Globus pallidus (tissue), 1 donor: ENCODE results near the gene SLC2A13.
"Not testable (repeated sequence)": the region's sequence is repeated elsewhere in the genome, so short reads cannot be mapped to it uniquely, and the experiment has no call there.

ENCODE experiments used
- DNase-seq: peaks from one replicate; pipeline ENCODE4 v3.0.0-alpha.2; 2015; ENCODE audit warnings: low spot score

Gene SLC2A13

DNA sequence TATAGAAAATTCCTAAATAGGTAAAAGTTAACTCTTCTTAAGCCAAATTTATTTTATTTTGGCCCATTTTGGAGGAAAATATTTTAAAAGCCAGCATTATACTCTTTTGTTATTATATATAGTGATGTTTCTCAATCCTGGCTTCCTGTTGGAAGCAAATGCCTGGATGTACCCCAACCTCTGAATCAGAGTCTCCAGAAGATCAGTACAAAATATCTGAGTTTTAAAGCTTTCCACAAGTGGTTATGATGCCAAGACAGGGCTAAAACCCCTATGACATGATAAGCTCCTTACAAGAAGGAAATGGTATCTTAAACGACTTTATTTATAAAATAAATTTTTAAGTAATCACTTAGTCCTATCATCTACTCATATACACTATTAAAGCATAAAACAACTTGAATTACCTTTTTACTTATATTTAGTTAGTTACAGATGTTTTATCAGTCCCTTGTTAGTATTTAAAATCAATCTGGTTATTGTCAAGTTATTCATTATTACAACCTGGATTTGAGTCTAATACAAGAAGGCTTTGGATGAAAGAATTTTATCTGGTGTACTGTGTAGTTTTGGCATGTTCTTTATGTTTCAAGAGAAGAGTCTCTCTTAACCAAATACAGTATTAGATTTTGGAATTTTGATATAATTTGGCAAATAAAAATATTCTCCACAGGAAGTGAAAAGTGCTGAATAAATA is 238.1 kb downstream of the SLC2A13 start:
- no peak for DNase-seq

DNA sequence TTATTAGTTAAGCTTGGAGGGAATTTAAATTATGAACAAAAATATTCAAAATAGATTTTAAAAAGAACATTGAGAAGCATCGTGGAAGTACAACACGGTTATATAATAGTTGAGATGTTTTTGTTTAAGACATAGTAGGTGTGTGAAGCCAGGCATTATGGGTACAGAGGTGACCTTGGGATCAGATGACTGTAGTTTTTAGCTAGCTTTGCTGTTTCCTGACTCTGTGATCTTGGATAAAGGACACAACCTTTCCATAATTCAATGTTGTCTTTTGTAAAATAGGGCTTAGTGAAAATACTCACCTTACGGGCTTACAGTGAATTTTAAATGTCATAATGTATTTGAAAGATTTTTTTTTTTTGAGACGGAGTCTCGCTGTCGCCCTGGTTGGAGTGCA is 239.7 kb downstream of the SLC2A13 start:
- DNase-seq, result no peak

DNA sequence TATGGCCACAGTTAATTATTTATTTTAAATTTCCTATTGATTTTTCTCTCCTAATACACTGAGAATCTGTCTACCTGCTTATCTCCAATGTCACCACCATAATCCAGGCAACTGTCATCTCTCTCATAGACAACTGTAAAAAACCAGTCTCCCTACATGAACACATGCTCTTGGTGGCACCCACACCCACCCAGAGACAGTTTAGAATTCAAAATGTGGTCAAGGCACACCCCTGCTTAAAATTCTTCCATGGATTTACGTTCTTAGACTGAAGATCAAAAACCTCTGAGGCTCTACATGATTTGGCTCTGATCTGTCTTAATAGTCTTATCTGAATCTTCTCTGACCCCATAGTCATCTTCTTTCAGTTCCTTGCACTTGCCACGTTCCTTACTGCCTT is 245.2 kb downstream of the SLC2A13 start:
- DNase-seq, result no peak

DNA sequence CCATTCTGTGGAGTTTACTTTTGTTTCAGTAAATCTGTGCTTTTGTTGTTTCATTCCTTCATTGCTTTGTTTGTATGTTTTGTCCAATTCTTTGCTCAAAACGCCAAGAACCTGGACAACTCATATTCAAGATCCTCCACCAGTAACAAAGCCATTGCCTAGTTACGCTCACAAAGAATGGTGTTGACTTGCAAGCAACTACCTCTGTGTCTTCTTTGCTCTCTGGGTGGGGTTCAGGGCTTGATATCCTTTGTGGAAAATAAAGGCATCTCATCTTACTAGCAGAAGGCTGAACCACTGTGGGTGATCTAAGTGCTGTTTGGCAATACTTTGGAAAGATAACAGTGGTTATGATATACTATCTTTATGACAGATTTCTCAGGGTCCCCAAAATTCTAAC is 252.9 kb downstream of the SLC2A13 start:
- DNase-seq, result no peak

DNA sequence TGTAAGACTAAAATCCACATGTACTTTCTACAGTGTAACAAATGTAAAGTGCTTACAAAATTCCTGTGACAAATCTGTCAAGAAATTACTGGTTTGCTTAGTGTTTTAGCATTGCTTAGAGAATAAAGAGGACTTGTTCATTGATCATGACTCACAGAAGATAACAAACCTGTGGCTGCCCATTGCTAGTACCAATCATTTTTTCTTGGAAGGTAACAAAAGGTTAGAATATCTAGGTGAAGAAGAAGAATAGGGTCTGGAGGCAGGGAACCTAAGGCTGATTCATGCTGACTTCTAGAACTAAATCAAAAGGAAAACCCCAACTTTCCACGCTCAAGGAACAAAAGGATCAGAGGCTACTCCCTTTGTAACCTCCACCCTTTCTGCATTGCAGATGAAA is 253.5 kb downstream of the SLC2A13 start:
- DNase-seq, result no peak

DNA sequence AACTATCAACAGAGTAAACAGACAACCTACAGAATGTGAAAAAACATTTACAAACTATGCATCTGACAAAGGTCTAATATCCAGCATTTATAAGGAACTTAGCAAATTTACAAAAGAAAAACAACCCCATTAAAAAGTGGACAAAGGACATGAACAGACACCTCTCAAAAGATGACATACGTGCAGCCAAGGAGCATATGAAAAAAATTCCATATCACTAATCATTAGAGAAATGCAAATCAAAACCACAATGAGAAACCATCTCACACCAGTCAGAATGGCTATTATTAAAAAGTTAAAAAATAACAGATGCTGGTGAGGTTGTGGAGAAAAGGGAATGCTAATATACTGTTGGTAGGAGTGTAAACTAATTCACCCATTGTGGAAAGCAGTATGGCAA is 257.7 kb downstream of the SLC2A13 start:
- not testable (repeated sequence) for DNase-seq

DNA sequence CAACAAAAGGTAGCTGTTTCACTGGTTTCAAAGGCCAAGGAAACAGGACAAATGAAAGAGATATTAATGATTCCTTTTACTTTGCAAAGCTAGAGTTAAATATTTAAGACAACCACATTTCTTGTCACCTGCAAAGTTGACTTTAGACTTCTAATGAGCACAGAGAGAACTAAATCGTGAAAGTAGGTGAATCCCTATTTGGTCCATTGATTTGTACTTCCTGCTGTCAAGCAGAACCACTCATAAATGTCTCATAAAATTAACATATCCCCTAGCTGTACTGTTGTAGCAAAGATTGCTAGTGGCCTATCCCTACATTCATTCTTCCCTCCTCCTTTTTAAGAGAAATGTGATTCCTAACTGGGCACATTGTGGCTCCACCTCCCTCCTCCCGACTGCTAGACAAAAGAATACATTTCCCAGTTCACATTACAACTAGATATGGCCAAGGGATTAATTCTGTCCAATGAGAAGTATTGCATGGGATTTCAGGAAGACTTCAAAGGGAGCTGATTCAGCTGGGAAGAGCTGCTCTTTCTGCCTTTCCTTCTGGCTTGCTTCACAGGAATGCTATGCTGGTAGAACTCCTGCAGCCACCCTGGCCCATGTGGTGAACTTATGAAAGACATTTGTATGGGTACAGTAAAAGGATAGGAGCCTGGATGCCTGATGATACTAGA is 258.8 kb downstream of the SLC2A13 start:
- no peak for DNase-seq

DNA sequence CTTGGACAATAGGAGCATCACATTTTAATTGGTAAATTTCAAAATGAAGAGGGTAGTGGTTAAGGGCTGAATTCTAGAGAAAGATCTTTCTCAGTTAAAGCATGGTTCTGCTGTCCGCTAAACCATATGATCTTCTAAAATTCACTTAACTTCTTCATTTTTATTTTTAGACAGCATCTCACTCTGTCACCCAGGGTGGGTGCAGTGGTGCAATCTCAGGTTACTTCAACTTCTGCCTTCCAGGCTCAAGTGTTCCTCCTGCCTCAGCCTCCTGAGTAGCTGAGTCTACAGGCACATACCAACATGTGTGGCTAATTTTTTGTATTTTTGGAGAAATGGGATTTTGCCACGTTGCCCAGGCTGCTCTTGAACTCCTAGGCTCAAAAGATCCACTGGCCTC is 259.6 kb downstream of the SLC2A13 start:
- no peak for DNase-seq

DNA sequence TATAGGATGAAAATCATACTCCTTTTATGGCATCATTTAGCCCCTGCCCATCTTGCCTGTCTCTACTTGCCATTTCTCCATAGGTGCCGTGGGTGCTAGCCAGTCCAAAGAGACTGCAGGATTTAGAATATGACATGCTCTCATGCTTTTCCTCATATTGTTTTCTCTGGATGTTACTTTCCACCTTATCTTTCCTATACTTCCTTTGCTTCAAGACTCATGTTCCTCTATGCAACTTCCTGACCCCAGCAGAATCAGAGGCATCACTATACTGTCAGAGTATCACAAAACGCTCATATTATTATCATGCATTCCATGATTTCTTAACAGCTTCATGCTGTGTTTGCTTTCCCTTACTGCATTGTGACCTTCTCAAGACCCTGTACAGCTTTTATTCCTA is 265.5 kb downstream of the SLC2A13 start:
- DNase-seq, result no peak

DNA sequence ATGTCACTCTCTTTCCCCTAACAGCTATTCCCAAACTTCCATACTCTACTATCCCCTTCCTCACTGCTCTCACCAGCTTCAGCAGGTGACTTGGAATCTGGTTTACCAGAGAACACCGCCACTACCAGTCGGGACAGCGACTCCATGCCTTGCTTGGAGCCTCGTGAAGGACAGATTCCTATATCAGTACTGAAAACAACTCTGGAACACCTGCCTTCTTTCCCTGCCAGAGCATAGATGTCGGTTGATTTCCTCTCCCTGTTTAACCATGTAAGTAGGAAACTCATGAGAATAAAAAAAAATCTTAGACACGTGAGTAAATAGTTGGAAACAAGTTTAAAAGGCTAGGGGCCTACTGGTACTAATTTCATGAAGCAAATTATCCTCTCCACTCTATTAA is 266.8 kb downstream of the SLC2A13 start:
- DNase-seq, result no peak

DNA sequence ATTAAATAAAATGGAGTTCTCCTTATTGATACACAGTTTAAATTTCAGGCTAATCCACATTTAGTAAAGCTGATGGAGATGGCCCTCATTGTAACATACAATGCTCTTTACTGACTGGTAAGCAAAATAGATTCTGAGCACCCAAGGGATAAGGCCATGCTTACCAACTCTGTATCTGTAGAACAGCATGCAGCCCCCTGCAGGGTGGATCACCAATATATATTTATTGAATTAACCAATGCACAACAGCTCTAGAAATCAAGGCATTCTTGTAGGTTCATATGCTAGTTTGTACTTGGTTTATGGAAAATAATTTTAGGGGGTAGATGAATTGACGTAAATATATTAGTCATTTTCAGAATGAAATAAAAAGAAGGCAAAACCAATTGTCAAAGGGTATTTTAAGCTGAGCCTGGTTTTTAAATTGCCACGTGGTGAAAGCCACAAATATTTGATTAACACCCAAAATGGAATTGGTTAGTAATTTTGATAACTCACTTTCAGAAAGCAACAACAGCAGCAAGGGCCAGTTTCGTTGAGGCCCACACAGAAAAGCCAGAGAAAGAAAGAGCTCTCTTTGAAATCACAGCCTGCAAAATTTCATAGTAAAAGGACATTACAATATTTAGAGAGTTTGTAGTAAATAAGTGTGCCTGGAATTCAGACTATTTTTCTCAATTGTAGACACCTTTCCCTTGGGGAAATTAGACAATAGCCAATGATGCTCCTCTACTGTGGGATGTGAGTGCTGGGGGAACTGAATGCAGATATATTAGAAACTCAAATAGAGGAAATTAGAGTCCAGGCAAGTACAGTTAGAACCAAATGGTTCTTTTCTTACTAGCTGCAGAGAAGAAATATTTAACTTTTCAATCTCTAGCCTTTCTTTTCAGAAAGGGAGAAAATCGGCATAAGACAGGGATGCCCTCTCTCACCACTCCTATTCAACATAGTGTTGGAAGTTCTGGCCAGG is 270.1 kb downstream of the SLC2A13 start:
- DNase-seq, result no peak

DNA sequence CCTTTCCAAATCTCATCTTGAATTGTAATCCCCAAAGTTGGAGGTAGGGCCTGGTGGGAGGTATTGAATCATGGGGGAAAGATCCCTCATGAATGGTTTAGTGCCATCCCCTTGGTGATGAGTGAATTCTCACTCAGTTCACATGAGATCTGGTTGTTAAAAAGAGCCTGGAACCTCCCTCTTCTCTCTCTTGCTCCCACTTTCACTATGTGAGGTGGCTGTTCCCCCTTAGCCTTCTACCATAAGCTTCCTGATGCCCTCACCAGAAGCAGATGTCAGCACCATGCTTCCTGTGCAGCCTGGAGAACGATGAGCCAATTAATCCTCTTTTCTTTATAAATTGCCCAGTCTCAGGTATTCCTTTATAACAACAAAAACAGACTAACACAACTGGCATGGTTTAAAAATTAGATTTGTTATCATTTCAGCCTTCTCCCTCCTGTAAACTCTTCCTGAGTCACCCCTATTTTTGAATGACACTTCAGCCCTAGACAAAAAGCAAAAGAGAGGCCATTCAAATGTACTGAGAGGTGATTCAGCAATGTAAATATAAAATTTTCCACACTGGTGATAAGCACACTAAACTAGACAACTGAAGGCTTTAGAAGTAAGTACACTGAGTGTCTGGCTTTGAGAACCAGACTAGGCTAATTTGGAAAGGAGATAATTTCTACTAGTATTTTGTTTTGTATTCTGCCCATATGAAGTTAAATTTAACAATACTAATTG is 274.1 kb downstream of the SLC2A13 start:
- DNase-seq, result no peak

DNA sequence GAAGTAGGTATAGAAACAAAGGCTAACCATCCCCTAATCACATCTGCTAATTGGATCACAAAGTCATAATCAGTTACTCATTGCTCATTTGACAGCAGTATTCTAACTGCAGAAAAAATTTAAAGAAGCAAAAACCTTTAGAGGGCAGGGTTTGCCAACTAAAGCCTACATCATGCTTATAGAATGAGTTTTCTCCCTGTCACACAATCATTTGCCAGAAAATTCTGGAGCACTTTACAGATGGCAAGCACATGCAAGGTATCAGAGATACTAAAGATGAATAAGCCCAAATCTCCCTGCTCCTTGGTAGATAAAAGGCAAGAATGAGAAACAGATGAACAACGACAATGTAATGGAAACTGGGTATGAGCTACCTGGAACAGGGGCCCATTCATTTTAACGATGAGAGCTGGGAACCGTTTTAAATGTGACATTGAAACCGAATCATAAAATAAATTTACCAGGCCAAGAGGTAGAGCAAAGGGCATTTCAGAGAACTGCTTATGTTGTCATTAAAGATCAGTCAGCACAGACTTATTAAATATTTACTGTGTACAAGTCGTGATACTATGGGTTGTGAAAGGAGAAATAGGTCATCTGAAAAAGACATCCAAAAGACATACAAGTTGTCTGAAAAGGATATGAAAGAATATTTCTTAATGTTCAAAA is 274.9 kb downstream of the SLC2A13 start:
- DNase-seq, result no peak

DNA sequence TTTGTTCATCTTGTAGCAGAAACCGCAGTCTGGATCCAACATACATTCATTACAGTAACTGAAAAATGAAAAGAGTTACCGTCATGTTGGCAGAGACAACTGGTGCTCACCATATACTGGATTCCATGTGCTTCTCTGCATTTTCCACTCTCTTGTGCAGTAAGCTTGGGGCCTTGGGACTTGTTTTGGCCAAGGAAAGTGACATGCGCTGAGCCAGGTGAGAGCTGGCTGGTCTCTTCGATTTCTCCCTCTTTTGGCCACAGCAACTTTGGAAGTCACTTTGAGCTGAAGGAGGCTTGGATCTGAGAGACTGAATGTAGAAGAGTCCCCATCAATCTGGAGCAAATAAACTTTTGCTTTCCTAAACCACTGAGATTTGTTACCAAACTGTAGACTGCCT is 275.7 kb downstream of the SLC2A13 start:
- no peak for DNase-seq

DNA sequence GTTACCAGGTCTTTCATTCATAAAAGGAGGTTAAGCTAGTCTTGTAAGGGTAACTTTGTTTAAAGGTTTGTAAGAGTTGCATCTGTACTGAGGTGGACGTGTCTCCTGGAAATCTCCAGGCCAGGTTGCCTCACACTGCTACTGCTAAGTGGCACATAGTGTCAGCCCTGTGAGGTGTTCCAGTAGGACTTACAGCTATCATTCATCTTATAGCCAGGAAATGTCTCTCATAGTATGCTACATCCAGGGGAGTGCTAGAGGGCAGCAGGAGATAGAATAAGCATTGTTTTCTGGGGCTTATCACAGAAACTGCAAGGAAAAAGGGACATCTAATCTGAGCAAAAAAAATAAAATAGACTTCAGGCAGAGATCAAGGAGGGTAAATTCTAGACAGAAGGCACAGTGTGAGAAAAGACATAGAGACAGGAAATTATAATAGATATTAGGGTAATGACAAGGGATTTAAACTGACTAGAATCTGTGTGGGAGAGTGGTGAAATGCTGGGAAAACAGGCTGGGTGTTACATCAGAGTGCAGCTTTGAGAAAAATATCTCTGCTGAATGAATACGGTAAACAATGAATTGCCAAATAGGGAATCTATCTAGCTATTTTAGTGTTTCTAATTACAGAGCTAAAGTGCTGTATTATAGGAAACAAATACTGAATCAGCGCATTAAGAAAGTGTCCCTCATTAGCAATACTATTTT is 281.2 kb downstream of the SLC2A13 start:
- no peak for DNase-seq

DNA sequence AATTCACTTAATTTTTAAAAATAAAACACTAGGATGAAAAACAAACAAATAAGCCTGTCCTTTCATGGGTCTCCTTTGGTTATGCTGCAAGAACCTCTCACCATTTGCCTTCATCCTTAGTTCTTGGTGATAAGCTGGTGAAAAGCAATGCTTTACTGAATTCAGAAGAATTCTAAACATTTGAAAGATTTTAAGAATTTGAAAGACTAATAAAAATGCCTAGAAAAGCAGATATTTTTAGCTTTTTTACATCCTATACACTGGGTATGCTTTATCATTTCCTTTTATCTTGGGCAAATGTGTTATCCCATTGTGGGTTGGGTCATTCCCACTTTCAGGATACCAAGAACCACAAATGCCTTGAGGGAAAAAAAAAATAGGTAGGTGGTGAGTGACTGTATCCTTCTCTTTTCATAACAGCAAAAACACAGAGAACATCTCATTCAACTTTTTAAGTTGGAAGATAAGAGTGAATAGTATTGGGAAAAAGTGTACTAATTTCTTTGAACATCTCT is 289.2 kb downstream of the SLC2A13 start:
- no peak for DNase-seq

DNA sequence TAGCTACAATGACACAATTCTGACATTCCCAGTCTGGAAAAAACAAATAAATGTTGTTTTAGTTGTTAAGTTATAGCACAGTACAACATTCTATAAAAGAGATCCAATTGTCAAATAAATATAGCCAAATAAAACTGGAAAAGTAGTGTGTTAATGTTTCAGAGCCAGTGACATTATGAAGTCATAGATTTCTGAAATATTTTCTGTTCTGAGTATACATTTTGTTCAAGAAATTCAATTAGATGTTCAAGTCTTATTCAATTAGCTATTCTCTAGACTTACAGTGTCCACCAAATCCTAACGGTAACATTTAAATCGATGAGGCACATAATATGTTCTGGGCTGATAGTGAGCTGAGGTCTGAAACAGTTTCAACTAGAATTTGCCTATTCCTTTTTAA is 290.1 kb downstream of the SLC2A13 start:
- no peak for DNase-seq

DNA sequence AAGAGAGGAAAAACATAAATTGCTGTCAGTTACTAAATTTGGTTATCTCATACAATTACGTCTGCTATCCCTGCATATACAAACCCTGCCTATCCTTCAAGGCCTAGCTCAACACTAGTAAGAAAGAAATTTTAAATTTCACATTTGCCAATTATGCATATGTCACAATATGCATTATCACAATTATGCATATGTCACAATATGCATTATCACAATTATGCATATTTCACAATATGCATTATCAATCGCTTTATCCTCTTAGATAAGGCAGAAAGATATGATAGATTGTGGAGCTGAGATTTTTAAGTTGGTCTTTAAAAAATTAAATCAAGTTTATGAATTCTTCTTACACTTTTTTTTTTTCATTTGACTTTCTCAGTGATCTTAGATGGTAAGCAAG is 291.3 kb downstream of the SLC2A13 start:
- DNase-seq, result no peak

DNA sequence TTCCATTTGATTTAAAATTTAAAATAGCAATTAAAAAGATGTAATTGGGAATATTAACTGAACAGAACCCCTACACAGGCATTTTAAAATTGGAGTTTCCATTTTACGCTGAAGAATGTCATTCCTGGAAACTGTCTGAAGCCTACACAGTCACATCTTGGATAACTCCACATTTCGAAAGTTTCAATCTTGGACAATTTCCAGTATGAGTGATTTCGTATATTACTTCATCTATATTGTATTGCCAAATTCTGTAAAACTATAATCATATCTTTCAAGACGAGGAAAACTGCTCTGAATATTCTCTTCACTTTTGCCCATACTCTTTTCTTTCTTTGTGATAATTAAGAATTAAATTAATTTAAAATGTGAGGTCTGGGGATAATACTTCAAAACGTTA is 292.1 kb downstream of the SLC2A13 start:
- no peak for DNase-seq

DNA sequence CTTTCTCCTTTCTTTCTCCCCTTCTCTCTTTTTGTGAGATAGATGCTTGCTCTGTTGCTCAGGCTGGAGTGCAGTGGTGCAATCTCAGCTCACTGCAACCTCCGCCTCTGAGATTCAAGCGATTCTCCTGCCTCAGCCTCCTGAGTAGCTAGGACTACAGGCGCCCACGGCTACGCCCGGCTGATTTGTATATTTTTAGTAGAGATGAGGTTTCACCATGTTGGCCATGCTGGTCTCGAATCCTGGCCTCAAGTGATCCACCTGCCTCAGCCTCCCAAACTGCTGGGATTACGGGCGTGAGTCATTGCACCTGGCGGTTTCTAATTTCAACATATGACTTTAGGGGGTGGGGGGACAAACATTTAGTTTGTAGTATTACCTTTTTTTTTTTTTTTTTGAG is 293.4 kb downstream of the SLC2A13 start:
- DNase-seq, result not testable (repeated sequence)

DNA sequence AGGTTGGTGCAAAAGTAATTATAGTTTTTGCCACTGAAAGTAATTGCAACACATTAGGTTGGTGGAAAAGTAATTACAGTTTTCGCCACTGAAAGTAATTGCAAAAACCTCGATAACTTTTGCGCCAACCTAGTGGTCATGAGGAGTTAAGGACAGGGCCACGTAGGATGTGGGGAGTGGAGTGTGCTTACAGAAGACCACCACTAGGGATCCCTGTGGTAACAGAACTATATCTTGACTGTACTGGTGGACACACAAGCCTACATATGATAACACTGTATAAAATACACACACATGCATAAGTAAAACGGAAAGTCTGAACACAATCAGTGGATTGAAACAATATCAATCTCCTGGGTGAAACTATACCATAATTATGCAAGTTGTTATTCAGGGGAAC is 298.8 kb downstream of the SLC2A13 start:
- no peak for DNase-seq
